RWPE1 (cell line): ENCODE measurements around the gene UBE2C.
"Not testable (repeated sequence)": the region's sequence is repeated elsewhere in the genome, so short reads cannot be mapped to it uniquely, and the experiment has no call there.

Experiments
- CTCF ChIA-PET: fragments of 350-600 bp; sonication (Branson Sonifier 250); formaldehyde crosslinking; extraction: SDS; loops from one replicate; lab custom pipeline; 2021; lab: Yijun Ruan, JAX
- POLR2A ChIA-PET: fragments of 400-600 bp; formaldehyde crosslinking; extraction: SDS; loops from one replicate; lab custom pipeline; 2020; ENCODE audit warnings: antibody characterized with exemption; ENCODE audit not compliant: low non-redundant PET; lab: Yijun Ruan, JAX
- DNase-seq: peaks from one replicate; pipeline ENCODE4 v3.0.0; 2012; ENCODE audit warnings: low spot score
- H3K27ac ChIP-seq: fragments of 450-650 bp; 2 replicates; pipeline ENCODE4 v1.5.1; 2017
- TF ChIP-seq, protein P1 (sequence below): fragments of 450-650 bp; conservative IDR thresholded peaks from 2 replicates; pipeline ENCODE4 v1.5.1; 2017; ENCODE audit warnings: low read depth, mild to moderate bottlenecking

UBE2C gene

DNA sequence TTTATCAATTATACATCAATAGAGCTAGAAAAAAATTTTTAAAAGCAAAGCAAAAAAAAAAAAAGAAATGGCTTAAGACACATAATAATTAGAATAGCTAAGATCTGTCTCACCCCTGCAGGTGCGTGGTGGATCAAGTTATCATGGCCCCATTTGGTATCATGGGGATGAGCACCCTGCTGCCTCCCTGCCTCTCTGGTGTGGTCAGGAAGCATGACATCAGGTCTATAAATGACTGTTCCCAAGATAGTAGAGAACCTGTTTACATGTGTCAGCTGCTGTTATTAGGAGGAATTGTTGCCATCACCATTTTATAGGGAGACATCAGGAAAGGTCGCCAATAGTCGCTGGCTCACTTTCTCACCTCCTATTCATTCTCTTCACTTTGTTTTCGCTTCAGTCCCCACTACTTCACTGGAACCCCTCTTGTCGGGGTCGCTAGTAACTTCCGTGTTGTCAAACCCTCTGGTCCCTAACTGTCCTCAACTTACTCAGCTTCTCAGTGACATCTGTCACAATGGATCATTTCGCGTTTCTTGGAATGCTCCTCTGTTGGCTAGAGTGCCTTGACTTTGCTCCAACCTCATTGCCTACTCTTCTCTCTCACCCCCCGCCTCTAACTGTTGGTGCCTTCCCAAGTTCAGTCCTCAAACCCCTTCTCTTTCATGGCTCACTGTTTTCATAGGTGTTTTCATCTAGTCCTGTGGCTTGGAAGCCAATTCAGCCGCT, 15.9 kb upstream of the UBE2C start:
- ChIA-PET POLR2A (interaction anchor here (0.7 kb wide), 1 partner anchor 8 kb away, joined by 3 read pairs; no protein-coding TSS in a partner anchor), CTCF (interaction anchor here (0.6 to 1.3 kb wide), 3 partner anchors 167 to 577 kb away, joined by 3 to 5 read pairs (median 5); no protein-coding TSS in a partner anchor)
- TF ChIP-seq, protein P1, sequence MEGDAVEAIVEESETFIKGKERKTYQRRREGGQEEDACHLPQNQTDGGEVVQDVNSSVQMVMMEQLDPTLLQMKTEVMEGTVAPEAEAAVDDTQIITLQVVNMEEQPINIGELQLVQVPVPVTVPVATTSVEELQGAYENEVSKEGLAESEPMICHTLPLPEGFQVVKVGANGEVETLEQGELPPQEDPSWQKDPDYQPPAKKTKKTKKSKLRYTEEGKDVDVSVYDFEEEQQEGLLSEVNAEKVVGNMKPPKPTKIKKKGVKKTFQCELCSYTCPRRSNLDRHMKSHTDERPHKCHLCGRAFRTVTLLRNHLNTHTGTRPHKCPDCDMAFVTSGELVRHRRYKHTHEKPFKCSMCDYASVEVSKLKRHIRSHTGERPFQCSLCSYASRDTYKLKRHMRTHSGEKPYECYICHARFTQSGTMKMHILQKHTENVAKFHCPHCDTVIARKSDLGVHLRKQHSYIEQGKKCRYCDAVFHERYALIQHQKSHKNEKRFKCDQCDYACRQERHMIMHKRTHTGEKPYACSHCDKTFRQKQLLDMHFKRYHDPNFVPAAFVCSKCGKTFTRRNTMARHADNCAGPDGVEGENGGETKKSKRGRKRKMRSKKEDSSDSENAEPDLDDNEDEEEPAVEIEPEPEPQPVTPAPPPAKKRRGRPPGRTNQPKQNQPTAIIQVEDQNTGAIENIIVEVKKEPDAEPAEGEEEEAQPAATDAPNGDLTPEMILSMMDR: no peak
- H3K27ac ChIP-seq: no peak overlapping the region
- DNase-seq: no peak

DNA sequence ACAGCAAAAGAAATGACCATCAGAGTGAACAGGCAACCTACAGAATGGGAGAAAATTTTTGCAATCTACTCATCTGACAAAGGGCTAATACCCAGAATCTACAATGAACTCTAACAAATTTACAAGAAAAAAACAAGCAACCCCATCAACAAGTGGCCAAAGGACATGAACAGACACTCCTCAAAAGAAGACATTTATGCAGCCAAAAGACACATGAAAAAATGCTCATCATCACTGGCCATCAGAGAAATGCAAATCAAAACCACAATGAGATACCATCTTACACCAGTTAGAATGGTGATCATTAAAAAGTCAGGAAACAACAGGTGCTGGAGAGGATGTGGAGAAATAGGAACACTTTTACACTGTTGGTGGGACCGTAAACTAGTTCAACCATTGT, 14.9 kb upstream of the UBE2C start:
- CTCF ChIA-PET, H3K27ac ChIP-seq, POLR2A ChIA-PET, DNase-seq: not testable (repeated sequence)

DNA sequence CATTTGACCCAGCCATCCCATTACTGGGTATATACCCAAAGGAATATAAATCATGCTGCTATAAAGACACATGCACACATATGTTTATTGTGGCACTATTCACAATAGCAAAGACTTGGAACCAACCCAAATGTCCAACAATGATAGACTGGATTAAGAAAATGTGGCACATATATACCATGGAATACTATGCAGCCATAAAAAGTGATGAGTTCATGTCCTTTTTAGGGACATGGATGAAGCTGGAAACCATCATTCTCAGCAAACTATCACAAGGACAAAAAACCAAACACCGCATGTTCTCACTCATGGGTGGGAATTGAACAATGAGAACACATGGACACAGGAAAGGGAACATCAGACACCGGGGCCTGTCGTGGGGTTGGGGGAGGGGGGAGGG, 14.5 kb upstream of the UBE2C start:
- POLR2A ChIA-PET: not testable (repeated sequence)
- CTCF ChIA-PET: interaction anchor here (1.0 to 1.4 kb wide), 2 partner anchors 8 to 10 kb away, joined by 3 to 4 read pairs; no protein-coding TSS in a partner anchor

DNA sequence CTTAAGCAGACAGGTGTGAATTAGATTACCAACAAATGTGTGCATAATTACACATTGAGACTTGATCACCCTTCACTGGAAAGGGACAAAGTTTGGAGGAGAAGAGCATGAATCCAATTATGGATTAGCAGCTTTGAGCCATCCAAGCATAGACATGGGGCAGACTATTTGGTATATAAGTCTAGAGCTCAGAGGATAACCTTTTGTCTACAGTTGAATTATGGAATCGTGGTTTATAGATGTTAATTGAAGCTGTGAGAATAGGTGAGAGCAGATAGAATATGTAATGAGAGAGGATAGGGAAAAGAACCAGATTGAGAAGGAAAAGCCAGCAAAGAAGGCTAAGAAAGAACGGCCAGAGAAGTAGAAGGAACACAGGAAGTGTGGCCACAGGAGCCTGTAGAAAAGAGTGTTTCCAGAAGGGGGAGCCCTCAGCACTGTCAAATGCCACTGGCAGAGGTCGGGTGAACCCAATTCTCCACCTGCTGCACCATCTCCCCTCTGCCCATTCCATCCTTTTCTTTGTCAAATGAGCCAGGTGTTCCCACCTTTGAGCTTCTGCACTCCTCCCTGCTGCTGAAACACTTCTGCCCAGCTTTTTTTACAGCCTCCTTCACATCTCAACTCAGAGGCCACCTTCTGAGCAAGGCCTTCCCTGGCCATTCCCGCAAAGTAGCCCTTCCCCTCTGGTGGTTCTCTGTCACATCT, 13.4 kb upstream of the UBE2C start:
- CTCF ChIA-PET: interaction anchor here (0.5 to 1.8 kb wide), 20 partner anchors 9 to 880 kb away, joined by 3 to 12 read pairs (median 4); no protein-coding TSS in a partner anchor
- TF ChIP-seq, protein P1: peak; percentile 86
- POLR2A ChIA-PET: interaction anchor here (0.5 kb wide), 1 partner anchor 15 kb away, joined by 3 read pairs; no protein-coding TSS in a partner anchor
- peak; percentile 64 for DNase-seq
- H3K27ac ChIP-seq: peak overlapping the region; percentile 24; the same call in 1 of the 2 replicates

More for the DNA sequence above, 14.5 kb upstream of the UBE2C start:
- not testable (repeated sequence) for DNase-seq, H3K27ac ChIP-seq

DNA sequence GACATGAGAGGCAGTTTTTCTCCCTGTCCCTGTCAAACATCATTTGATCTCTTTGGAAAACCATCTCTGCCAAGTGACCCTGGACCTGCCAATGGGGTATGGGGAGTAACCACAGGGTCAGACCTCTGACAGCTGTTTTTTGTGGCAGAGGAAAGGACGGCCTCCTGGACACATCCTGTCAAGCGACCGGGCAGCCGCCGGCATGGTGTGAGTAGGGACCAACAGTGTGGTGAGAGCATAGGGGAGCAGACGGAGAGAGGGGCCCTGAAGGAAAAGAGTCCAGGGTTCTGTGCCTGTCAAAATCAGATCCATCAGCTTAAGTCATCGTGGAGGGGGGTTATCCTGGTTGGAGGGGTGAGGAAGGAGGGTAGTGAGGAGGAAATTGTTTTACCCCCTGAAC, 10.6 kb upstream of the UBE2C start:
- TF ChIP-seq, protein P1: no peak
- ChIA-PET CTCF (interaction anchor here (1.1 kb wide), 1 partner anchor 483 kb away, joined by 4 read pairs; no protein-coding TSS in a partner anchor), POLR2A (interaction anchor here (0.6 kb wide), 1 partner anchor 132 kb away, joined by 4 read pairs; no protein-coding TSS in a partner anchor)
- no peak overlapping the region for H3K27ac ChIP-seq
- no peak for DNase-seq

DNA sequence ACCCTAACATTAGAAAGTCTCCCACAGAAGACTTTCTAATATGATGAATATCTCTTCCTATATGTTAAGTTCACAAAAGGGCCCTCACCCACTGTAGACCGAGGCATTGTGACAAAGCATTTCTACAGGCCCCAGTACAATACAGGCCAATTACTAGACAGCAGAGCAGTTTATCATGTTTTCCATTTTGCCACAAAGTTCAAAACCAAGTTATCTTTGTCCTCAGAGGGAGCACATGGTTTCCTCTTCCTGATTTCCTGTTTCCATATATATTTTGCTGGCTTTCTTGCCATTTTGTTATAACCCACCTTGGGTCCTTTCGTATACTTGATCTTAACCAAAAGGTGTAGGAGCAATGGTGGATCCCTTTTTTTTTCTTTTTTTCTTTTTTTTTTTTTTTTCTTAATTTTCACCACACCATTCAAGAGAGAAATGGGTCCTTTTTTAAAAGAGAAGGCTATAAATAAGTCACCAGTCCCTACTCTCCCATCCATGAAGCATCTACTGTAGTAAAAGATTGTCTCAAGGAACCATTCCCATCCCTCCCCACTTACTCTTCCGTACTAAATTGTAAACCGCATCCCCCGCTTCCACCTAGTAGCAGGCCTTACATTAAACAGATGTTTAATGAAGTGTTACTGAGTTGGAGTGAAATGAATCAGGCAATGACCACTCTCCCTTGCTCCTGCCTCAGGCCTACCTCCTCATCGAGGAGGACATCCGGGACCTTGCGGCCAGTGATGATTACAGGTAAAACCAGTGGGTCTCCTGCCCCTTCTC, 2.1 kb upstream of the UBE2C start:
- TF ChIP-seq, protein P1: no peak
- H3K27ac ChIP-seq: peak overlapping the region; percentile 86
- POLR2A ChIA-PET: no interaction called here
- no peak for DNase-seq
- CTCF ChIA-PET: no interaction called here

DNA sequence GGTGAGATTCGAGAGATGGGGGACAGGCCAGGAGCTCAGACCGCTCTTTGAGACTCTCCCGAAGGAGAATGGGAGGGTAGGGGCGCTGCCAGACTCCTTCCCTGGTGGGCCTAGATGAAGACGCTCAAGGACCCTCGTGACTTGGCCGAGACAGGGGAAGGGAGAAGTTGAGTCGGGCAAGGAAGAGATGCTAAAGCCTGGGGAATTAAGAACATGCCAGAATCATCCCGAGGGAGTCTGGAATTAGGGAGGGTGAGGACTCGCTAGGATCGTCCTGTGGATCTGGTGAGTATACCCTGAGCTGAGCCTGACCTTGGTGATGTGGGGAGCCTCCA, 529 bp downstream of the UBE2C start:
- CTCF ChIA-PET: interaction anchor here (1.0 to 1.4 kb wide), 4 partner anchors 10 to 376 kb away, joined by 3 to 9 read pairs (median 4); no protein-coding TSS in a partner anchor
- POLR2A ChIA-PET: no interaction called here
- H3K27ac ChIP-seq: peak overlapping the region; percentile 86
- DNase-seq: no peak
- TF ChIP-seq, protein P1: no peak
